Stimulated activated naive B cell treated with anti-CD40 and anti-IgM and Interleukin-4, amounts not matched to agents 10 μg/mL and 1 μg/mL and 100 μg/mL, for 72 hours (primary cell): Measurements from ENCODE around the gene COL23A1.
"Not testable (repeated sequence)": the region's sequence is repeated elsewhere in the genome, so short reads cannot be mapped to it uniquely, and the experiment has no call there.

Experiments used
- ATAC-seq, 2 donors: fragments of 150-1000 bp; cut with Tn5 transposase; replicated peaks; 2 replicates each; pipeline ENCODE4 v1.10.0; 2021; ENCODE audit warnings: moderate library complexity in 1 of 2
- DNase-seq: peaks from one replicate; pipeline ENCODE4 v3.0.0; 2021
- H3K27ac Mint-ChIP-seq: one replicate; pipeline ENCODE4 v1.8.0; 2022; ENCODE audit warnings: mild to moderate bottlenecking, mixed read lengths
- H3K27me3 Mint-ChIP-seq, 2 donors: one replicate each; pipeline ENCODE4 v1.8.0; 2022; ENCODE audit warnings: mixed read lengths in 2 of 2
- H3K36me3 Mint-ChIP-seq, 2 donors: one replicate each; pipeline ENCODE4 v1.8.0; 2022; ENCODE audit warnings: mixed read lengths in 2 of 2, mild to moderate bottlenecking in 1 of 2
- H3K4me1 Mint-ChIP-seq, 2 donors: one replicate each; pipeline ENCODE4 v1.8.0; 2022; ENCODE audit warnings: mixed read lengths in 2 of 2, mild to moderate bottlenecking in 1 of 2
- H3K4me3 Mint-ChIP-seq, 2 donors: one replicate each; pipeline ENCODE4 v1.8.0; 2022; ENCODE audit warnings: mild to moderate bottlenecking in 2 of 2, mixed read lengths in 2 of 2, moderate library complexity in 1 of 2
- H3K9me3 Mint-ChIP-seq, 2 donors: one replicate each; pipeline ENCODE4 v1.8.0; 2022; ENCODE audit warnings: mixed read lengths in 2 of 2, mild to moderate bottlenecking in 1 of 2

COL23A1 gene

DNA sequence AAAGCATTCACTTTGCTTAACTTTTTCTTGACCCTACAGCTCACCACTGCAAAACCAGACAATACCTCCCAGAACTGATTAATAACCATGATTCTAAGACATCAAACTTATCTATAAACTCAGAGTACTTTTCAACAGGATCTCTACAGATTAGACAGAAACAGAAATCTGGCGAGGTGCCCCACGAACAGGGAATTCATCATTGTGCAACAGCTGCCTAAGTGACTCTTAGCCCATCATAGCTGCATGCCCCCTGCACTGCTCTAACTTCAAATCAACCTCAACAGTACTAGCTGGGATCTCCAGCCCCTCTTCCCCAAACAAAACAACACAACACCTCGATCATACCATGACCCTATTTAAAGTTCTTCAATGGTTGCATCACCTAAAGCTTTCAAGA, 16.1 kb upstream of the COL23A1 start:
- no peak overlapping the region for H3K4me3 Mint-ChIP-seq
- H3K4me1 Mint-ChIP-seq: peaks cover 2 to 4% of the 10 kb centered on the region in 2 donors
- DNase-seq (no peak), ATAC-seq (no peak)
- H3K9me3 Mint-ChIP-seq: no peaks in the 10 kb centered on the region
- no peaks in the 10 kb centered on the region for H3K27me3 Mint-ChIP-seq
- no peak overlapping the region for H3K27ac Mint-ChIP-seq
- H3K36me3 Mint-ChIP-seq: peaks cover 33 to 47% of the 10 kb centered on the region in 2 donors

DNA sequence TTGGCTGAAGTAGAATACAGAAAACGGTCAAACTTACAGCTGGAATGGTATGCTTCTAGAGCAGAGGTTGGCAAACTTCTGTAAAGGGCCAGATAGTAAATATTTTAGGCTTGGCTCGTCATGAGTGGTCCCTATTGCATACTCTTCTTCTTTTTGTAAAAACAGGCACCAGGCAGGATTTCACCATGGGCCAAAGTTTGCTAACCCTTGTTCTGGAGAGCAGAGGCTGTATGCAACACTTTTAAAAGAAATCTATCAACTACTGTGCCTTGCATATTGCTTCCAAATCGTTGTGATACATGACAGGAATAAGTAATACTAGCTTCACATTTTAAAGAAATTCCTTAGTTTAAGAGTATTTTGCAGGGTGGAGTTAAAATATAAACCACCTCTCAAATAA, 15.6 kb upstream of the COL23A1 start:
- H3K36me3 Mint-ChIP-seq: peaks cover 35 to 47% of the 10 kb centered on the region in 2 donors

DNA sequence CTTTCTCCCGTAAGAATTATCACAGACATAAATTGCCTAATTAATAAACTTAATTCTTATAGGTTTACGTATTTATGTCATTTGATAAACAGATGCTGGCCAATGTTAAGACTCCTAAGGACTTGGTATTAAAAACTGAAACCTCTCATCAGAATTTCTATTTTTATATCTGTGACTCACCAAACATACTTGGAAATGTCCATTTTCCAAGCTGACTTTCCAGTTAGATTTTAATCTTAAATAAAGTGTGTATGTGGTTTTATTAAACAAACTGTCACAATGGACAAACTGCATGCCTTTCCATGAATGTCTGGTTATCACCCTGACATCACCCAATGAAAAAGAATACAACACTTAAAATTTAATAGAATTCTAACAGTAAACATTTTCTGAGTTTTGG, 12.6 kb upstream of the COL23A1 start:
- no peak for ATAC-seq
- DNase-seq: no peak
- Mint-ChIP-seq H3K4me1 (peaks cover 2 to 4% of the 10 kb centered on the region in 2 donors), H3K4me3 (no peak overlapping the region), H3K36me3 (peaks cover 42 to 55% of the 10 kb centered on the region in 2 donors), H3K27ac (no peak overlapping the region), H3K27me3 (no peaks in the 10 kb centered on the region), H3K9me3 (peaks cover 5 to 8% of the 10 kb centered on the region in 2 donors)

More for the DNA sequence above, 15.6 kb upstream of the COL23A1 start:
- DNase-seq: no peak
- Mint-ChIP-seq H3K27me3 (no peaks in the 10 kb centered on the region), H3K27ac (no peak overlapping the region), H3K4me1 (peaks cover 2 to 4% of the 10 kb centered on the region in 2 donors), H3K4me3 (no peak overlapping the region), H3K9me3 (no peaks in the 10 kb centered on the region)
- no peak for ATAC-seq

DNA sequence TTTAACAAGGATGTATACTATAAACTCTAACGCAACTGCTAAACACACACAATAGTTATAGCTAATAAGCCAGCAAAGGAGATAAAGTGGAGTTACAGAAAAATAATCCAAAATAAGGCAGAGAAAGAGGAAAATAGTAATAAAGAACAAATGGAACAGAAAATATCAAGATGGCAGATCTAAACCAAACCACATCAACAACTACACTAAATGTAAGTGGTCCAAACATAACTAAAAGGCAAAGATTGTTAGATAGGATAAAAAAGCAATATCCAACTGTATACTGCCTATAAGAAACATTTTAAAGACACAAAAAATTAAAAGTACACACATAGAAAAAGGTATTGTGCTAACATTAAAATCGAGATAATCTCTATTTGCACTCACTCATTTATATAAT, 5.6 kb upstream of the COL23A1 start:
- ATAC-seq (no peak), DNase-seq (no peak)
- peaks cover 2 to 11% of the 10 kb centered on the region in 2 donors for H3K4me1 Mint-ChIP-seq
- H3K27ac Mint-ChIP-seq: no peak overlapping the region
- peaks cover 11 to 13% of the 10 kb centered on the region in 2 donors for H3K27me3 Mint-ChIP-seq
- peaks cover 20 to 28% of the 10 kb centered on the region in 2 donors for H3K9me3 Mint-ChIP-seq
- peaks cover 60 to 82% of the 10 kb centered on the region in 2 donors for H3K36me3 Mint-ChIP-seq
- H3K4me3 Mint-ChIP-seq: no peak overlapping the region

DNA sequence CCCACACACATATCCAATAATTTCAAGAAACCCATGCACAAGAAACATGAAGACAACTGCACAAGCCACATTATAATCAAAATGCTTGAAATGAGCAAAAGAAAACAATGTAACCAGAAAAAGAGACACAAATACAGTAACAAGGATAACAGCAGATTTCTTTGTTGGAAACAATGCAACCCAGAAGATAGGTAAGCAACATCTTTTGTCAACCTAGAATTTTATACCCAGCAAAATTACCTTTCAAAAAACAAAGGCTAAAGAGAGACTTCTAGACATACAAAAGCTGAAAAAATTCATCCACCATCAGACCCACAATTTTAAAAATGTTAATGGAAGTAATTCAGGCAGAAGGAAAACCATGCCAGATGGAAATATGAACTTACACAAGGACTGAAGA, 5.0 kb upstream of the COL23A1 start:
- peaks cover 5 to 15% of the 10 kb centered on the region in 2 donors for H3K4me1 Mint-ChIP-seq
- H3K9me3 Mint-ChIP-seq: peaks cover 20 to 28% of the 10 kb centered on the region in 2 donors
- peaks cover 60 to 80% of the 10 kb centered on the region in 2 donors for H3K36me3 Mint-ChIP-seq
- H3K27me3 Mint-ChIP-seq: peaks cover 15 to 17% of the 10 kb centered on the region in 2 donors
- no peak for DNase-seq
- H3K4me3 Mint-ChIP-seq: no peak overlapping the region
- ATAC-seq: no peak
- H3K27ac Mint-ChIP-seq: no peak overlapping the region

DNA sequence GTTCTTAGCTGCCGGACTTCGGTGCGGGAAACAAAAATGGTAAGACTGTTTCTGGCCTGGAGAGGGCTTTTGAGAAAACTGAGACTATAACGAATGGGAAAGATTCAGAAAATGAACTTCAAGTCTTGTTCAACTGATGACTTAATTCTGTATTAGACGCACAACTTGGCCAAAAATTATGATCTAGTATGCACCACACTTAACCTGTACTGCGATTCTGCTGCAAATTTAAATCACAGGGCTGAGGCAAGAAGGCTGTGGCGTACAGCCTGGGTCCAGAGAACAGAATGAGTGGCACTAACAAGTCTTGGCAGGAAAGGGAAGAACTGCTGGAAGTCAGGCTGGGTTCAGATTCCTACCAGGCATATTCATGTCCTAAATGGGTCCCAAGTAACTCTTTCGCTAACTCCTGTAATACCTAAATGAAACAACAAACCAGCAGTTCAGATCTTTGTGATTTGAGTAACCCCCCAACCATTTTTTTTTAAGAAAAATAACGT, 781 bp upstream of the COL23A1 start:
- Mint-ChIP-seq H3K27ac (no peak overlapping the region), H3K4me3 (peak overlapping the region; percentile 77), H3K4me1 (peaks cover 5 to 28% of the 10 kb centered on the region in 2 donors), H3K36me3 (peaks cover 36 to 48% of the 10 kb centered on the region in 2 donors), H3K9me3 (peaks cover 16 to 20% of the 10 kb centered on the region in 2 donors), H3K27me3 (peaks cover 43 to 50% of the 10 kb centered on the region in 2 donors)
- DNase-seq (no peak), ATAC-seq (no peak)

DNA sequence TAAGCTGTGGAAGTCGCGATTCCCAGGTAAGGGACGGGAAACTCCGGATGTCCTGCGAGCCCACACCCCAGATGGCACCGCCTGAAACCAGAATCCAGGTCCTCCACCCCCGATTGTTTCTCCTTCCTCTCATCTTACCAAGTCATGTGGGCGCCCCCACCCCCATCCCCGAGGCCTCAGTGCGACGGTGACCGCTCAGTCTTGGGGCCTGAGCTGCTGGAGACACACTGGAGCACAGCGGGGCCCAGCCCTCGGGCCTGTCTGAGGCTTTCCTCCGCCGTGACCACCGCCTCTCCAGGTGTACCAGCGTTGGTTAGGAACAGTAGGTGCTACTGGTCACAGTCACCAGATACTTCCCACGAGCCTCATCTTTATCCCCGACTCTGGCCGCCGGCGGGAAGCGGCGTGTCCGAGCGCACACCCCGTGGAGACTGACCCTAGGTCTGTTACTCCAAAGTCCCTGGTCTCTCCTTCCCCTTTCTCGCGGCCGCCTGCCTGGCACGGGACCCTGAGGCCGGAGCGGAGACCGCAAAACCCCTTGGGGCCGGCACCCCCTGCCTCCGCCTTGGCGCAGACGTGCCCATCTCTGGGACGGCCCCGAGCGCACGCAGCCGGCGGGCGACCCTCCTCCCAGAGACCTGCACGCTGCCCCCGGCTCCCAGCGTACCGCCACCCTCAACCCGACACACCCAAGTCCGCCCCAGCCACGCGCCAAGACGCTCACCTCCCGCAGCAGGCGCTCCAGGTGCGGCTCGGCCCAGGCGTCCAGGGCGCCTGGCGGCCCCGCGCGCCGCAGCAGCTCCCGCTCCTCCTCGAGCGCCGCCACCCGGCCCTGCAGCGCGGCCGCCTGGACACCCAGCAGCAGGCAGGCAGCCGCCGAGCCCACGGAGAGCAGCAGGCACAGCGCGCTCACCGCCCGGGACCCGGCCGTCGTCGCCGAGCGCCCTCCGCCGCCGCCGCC, 733 bp downstream of the COL23A1 start:
- no peak for DNase-seq
- peaks cover 7 to 8% of the 10 kb centered on the region in 2 donors for H3K9me3 Mint-ChIP-seq
- H3K4me1 Mint-ChIP-seq: peaks cover 5 to 28% of the 10 kb centered on the region in 2 donors
- peaks cover 49 to 53% of the 10 kb centered on the region in 2 donors for H3K27me3 Mint-ChIP-seq
- H3K27ac Mint-ChIP-seq: no peak overlapping the region
- peaks cover 23 to 33% of the 10 kb centered on the region in 2 donors for H3K36me3 Mint-ChIP-seq
- peak; percentile 45 to 55 for ATAC-seq
- peak overlapping the region; percentile 44 to 70 for H3K4me3 Mint-ChIP-seq

DNA sequence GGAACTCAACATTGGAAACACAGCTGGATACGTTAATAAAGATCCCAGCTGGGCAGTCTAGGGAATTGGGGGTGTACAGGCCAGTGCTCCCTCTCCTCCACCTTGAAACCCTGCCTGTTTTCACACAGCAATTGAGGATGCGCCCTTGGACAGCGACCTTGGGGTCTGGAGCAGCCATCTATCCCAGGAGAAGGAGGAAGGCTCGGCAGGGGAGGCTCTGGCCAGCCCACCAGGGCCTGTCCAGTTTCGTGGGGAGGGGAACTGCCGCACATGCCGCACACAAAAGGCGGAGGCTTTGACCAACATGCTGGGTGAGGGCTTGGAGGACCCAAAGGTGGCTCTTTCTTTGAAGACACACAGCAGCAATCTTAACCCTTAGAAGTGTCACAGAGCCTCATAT, 1.4 kb downstream of the COL23A1 start:
- H3K4me1 Mint-ChIP-seq: peaks cover 5 to 28% of the 10 kb centered on the region in 2 donors

DNA sequence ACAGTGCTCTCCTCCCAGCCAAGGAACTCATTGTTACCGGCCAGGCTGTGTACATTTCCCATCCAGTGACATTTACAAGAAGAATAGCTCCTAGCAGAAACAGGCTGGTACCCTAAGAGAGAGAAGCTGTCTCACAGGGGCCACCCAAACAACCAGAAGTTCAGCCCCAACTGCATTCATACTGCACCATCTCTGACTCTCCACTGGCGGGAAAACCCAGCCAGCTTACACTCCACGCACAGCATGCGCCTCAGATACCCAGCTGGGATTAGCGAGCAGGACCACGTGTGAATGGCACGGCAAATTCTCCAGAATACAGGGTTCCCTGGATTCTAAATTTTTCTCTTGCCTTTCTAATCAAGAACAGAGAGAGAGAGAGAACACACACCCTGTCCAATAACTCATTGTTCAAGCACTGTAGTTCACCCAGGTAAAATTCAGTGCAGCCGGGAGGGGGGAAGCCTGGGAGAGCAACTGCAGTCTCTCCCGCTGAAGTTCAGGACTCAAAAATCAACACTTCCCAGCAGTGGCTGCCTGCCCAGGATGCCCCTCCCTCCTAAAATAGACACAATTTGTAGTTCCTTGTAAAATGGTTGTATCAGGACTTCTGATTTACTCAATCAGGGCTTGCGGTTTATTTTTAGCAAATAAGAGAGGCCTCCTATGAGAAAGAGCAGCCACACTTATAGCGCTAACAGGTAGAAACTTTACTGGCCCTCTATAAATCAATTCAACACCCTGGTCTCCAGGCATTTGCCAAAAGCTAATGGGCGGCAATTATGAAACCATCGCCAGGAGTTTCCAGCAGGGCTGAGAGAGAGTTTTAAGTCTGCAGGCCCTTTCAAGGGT, 2.2 kb downstream of the COL23A1 start:
- Mint-ChIP-seq H3K4me3 (no peak overlapping the region), H3K27ac (no peak overlapping the region), H3K27me3 (peaks cover 49 to 53% of the 10 kb centered on the region in 2 donors), H3K4me1 (peaks cover 5 to 28% of the 10 kb centered on the region in 2 donors), H3K36me3 (peaks cover 11 to 21% of the 10 kb centered on the region in 2 donors), H3K9me3 (peaks cover 0 to 2% of the 10 kb centered on the region in 2 donors)
- DNase-seq (no peak), ATAC-seq (no peak)

More for the DNA sequence above, 1.4 kb downstream of the COL23A1 start:
- ATAC-seq (no peak), DNase-seq (no peak)
- H3K9me3 Mint-ChIP-seq: peaks cover 0 to 2% of the 10 kb centered on the region in 2 donors
- H3K36me3 Mint-ChIP-seq: peaks cover 16 to 26% of the 10 kb centered on the region in 2 donors
- no peak overlapping the region for H3K27ac Mint-ChIP-seq
- no peak overlapping the region for H3K4me3 Mint-ChIP-seq
- peaks cover 49 to 53% of the 10 kb centered on the region in 2 donors for H3K27me3 Mint-ChIP-seq

DNA sequence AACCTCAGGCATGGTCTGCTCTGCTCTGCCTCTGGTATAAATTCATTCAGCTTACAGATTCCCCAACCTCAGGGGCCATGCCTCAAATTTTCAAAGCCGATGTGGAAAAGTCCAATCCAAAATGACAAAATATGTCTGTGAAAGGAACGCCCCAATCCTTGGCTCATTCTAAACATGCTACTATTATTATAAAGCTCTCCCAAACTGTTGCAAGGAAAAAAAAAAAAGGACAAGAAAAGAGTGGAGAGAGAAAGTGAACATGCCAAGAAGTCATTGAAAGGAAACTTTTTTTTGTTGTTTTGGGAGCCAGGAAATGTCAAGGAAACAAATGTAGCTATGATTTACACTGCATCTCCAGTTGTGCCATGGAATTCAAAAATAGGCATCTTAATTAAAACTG, 3.8 kb downstream of the COL23A1 start:
- DNase-seq: no peak

DNA sequence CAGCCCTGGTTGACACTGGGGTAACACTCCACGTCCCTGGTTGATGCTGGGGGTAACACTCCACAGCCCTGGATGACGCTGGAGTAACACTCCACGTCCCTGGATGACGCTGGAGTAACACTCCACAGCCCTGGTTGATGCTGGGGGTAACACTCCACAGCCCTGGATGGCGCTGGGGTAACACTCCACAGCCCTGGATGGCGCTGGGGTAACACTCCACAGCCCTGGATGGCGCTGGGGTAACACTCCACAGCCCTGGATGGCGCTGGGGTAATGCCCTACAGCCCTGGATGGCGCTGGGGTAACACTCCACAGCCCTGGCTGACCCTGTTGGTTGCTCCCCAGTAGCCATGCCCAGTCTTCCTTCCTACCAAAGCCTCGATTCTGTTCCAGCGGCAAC, 4.8 kb downstream of the COL23A1 start:
- Mint-ChIP-seq H3K4me1 (peaks cover 0 to 14% of the 10 kb centered on the region in 2 donors), H3K27me3 (peaks cover 39 to 41% of the 10 kb centered on the region in 2 donors)
- not testable (repeated sequence) for H3K27ac Mint-ChIP-seq, H3K9me3 Mint-ChIP-seq, H3K36me3 Mint-ChIP-seq, H3K4me3 Mint-ChIP-seq, DNase-seq
- peak in 1 of 2 donors; percentile 38 for ATAC-seq

More for the DNA sequence above, 3.8 kb downstream of the COL23A1 start:
- Mint-ChIP-seq H3K4me3 (no peak overlapping the region), H3K36me3 (peaks cover 3 to 8% of the 10 kb centered on the region in 2 donors), H3K27me3 (peaks cover 47 to 48% of the 10 kb centered on the region in 2 donors), H3K27ac (no peak overlapping the region), H3K9me3 (peaks cover 0 to 2% of the 10 kb centered on the region in 2 donors), H3K4me1 (peaks cover 5 to 24% of the 10 kb centered on the region in 2 donors)
- ATAC-seq: no peak

DNA sequence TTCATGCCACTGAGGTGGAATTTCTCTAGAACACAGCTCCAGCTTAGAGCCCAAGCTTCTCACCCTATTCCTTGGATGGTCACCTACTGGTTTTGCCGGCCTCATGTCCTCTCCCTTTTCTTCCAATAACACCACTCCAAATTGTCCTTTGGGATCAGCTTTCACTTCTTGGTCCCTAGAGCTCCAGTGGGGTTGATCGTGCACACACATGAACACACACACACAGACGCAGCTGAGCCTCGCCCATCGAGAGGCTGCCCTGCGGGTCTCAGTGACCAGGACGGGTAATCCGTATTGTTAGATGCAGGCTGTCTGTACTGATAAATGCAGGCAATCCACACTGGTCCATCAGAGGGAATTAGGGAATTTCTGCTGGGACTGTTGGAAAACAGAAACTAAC, 6.9 kb downstream of the COL23A1 start:
- no peak for DNase-seq
- H3K4me1 Mint-ChIP-seq: no peaks in the 10 kb centered on the region
- peaks cover 0 to 2% of the 10 kb centered on the region in 2 donors for H3K9me3 Mint-ChIP-seq
- no peak overlapping the region for H3K27ac Mint-ChIP-seq
- peaks cover 34% of the 10 kb centered on the region in 2 donors for H3K27me3 Mint-ChIP-seq
- H3K36me3 Mint-ChIP-seq: peaks cover 0 to 2% of the 10 kb centered on the region in 2 donors
- ATAC-seq: no peak
- no peak overlapping the region for H3K4me3 Mint-ChIP-seq

DNA sequence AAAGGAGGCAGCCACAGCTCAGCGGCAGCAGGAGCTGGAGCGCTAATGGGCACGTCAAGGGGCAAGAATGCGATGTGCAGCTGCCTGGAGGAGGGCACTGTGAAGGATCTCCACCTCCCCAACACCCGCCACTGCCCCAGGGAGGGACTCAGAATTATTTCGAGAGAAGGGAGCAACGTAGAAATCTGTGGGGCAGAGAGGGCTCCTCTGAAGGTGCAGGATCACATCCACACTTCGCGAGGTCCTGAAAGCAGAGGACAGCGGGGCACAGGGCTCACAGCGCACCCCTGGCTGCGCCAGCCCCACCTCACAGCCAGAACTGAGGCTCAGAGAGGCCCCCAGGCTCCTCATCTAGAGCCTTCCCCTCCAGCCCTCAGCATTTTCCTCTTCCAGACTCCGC, 7.9 kb downstream of the COL23A1 start:
- no peaks in the 10 kb centered on the region for H3K4me1 Mint-ChIP-seq
- no peak for ATAC-seq

DNA sequence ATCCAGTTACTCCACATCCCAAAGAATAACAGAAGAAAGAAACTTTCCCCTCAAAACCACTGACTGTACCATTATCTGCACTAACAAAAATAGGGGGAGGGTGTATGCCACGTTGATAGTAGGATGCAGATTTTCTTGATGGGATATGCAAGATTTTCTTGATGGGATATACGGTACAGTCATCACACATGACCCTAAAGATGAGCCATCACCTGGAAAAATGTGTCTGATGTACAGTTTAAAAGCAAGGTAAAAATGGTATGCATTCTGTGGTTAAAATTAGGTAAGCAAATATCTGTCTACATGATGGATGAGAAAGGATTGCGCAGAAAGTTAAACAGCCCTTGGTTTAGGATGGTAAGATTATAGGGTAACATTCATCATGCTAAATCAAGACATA, 8.6 kb downstream of the COL23A1 start:
- peaks cover 0 to 2% of the 10 kb centered on the region in 2 donors for H3K9me3 Mint-ChIP-seq
- H3K4me3 Mint-ChIP-seq: no peak overlapping the region
- peaks cover 32 to 35% of the 10 kb centered on the region in 2 donors for H3K27me3 Mint-ChIP-seq
- peak overlapping the region; percentile 1 for H3K27ac Mint-ChIP-seq
- ATAC-seq (no peak), DNase-seq (no peak)
- H3K4me1 Mint-ChIP-seq: no peaks in the 10 kb centered on the region
- no peaks in the 10 kb centered on the region for H3K36me3 Mint-ChIP-seq

More for the DNA sequence above, 7.9 kb downstream of the COL23A1 start:
- peaks cover 30 to 32% of the 10 kb centered on the region in 2 donors for H3K27me3 Mint-ChIP-seq
- no peak for DNase-seq
- H3K9me3 Mint-ChIP-seq: peaks cover 0 to 2% of the 10 kb centered on the region in 2 donors
- peak overlapping the region; percentile 59 for H3K27ac Mint-ChIP-seq
- no peaks in the 10 kb centered on the region for H3K36me3 Mint-ChIP-seq
- no peak overlapping the region for H3K4me3 Mint-ChIP-seq
